Astrocyte (in vitro differentiated cells and primary cell): ENCODE data around the gene SPPL2C. TPM values are rescaled to one million over a fixed set of nuclear protein-coding genes. Genes with fewer than 3 reads are reported as not detected.

ENCODE experiments used
- DNase-seq: peaks from one replicate; pipeline ENCODE4 v3.0.0-alpha.2; 2010; ENCODE audit warnings: low read depth
- FAIRE-seq: peaks from 2 replicates; lab custom pipeline; 2011; peaks lifted over from hg19 to GRCh38; lab: Jason Lieb, UNC
- H2AFZ ChIP-seq: 2 replicates; pipeline ENCODE4 v1.6.0; 2012; ENCODE audit warnings: low read depth, low read length, inconsistent platforms
- H3K27ac ChIP-seq: 2 replicates; pipeline ENCODE4 v1.5.1; 2011; ENCODE audit warnings: low read depth, low read length, inconsistent platforms
- H3K27me3 ChIP-seq: 2 replicates; pipeline ENCODE4 v1.6.0; 2011; ENCODE audit warnings: low read length, inconsistent platforms; ENCODE audit not compliant: insufficient read depth
- H3K36me3 ChIP-seq: 2 replicates; pipeline ENCODE4 v1.5.1; 2011; ENCODE audit warnings: low read length, inconsistent platforms; ENCODE audit not compliant: insufficient read depth
- H3K4me1 ChIP-seq: 2 replicates; pipeline ENCODE4 v1.5.1; 2011; ENCODE audit warnings: low read length, inconsistent platforms; ENCODE audit not compliant: insufficient read depth
- H3K4me2 ChIP-seq: 2 replicates; pipeline ENCODE4 v1.6.0; 2012; ENCODE audit warnings: low read length, inconsistent platforms
- H3K4me3 ChIP-seq: 2 replicates; pipeline ENCODE4 v1.5.1; 2011; ENCODE audit warnings: low read depth, mild to moderate bottlenecking, low read length, inconsistent platforms; ENCODE audit not compliant: insufficient read depth
- H3K79me2 ChIP-seq: 2 replicates; pipeline ENCODE4 v1.6.0; 2012; ENCODE audit warnings: mild to moderate bottlenecking, low read length, inconsistent platforms; ENCODE audit not compliant: insufficient read depth
- H3K9ac ChIP-seq: 2 replicates; pipeline ENCODE4 v1.6.0; 2012; ENCODE audit warnings: mild to moderate bottlenecking, low read length, inconsistent platforms
- H3K9me3 ChIP-seq: 2 replicates; pipeline ENCODE4 v1.5.1; 2012; ENCODE audit warnings: low read depth, mild to moderate bottlenecking, low read length, inconsistent platforms; ENCODE audit not compliant: insufficient read depth
- H4K20me1 ChIP-seq: 2 replicates; pipeline ENCODE4 v1.6.0; 2012; ENCODE audit warnings: low read length, inconsistent platforms; ENCODE audit not compliant: insufficient read depth
- H3K27ac Mint-ChIP-seq: one replicate; pipeline ENCODE4 v1.8.0; 2021; ENCODE audit warnings: mild to moderate bottlenecking, mixed read lengths; ENCODE audit not compliant: unreplicated experiment
- H3K27me3 Mint-ChIP-seq: one replicate; pipeline ENCODE4 v1.8.0; 2021; ENCODE audit warnings: low read depth, mixed read lengths; ENCODE audit not compliant: unreplicated experiment
- H3K36me3 Mint-ChIP-seq: one replicate; pipeline ENCODE4 v1.8.0; 2021; ENCODE audit warnings: low read depth, mixed read lengths; ENCODE audit not compliant: unreplicated experiment
- H3K4me1 Mint-ChIP-seq: one replicate; pipeline ENCODE4 v1.8.0; 2021; ENCODE audit warnings: low read depth, mixed read lengths; ENCODE audit not compliant: unreplicated experiment
- H3K4me3 Mint-ChIP-seq: one replicate; pipeline ENCODE4 v1.8.0; 2021; ENCODE audit warnings: mild to moderate bottlenecking, moderate library complexity, mixed read lengths; ENCODE audit not compliant: unreplicated experiment
- H3K9me3 Mint-ChIP-seq: one replicate; pipeline ENCODE4 v1.8.0; 2021; ENCODE audit warnings: mild to moderate bottlenecking, mixed read lengths; ENCODE audit not compliant: unreplicated experiment
- EZH2 ChIP-seq: IDR thresholded peaks from 2 replicates; pipeline ENCODE4 v1.6.1; 2012; ENCODE audit warnings: mild to moderate bottlenecking, low read length, inconsistent platforms; ENCODE audit not compliant: insufficient read depth
- total RNA-seq: library from RNA; stranded (reverse); gene quantifications from 2 replicates; pipeline ENCODE4 v1.2.1, GENCODE V29; 2021
- TF ChIP-seq, protein P1 (sequence below): IDR thresholded peaks from 2 replicates; pipeline ENCODE4 v1.5.1; 2011; ENCODE audit warnings: low read depth, mild to moderate bottlenecking, inconsistent platforms, low read length, moderate library complexity; ENCODE audit not compliant: insufficient read depth

Gene SPPL2C
- total RNA-seq, 1 donor from 2014 or later, result not detected

DNA sequence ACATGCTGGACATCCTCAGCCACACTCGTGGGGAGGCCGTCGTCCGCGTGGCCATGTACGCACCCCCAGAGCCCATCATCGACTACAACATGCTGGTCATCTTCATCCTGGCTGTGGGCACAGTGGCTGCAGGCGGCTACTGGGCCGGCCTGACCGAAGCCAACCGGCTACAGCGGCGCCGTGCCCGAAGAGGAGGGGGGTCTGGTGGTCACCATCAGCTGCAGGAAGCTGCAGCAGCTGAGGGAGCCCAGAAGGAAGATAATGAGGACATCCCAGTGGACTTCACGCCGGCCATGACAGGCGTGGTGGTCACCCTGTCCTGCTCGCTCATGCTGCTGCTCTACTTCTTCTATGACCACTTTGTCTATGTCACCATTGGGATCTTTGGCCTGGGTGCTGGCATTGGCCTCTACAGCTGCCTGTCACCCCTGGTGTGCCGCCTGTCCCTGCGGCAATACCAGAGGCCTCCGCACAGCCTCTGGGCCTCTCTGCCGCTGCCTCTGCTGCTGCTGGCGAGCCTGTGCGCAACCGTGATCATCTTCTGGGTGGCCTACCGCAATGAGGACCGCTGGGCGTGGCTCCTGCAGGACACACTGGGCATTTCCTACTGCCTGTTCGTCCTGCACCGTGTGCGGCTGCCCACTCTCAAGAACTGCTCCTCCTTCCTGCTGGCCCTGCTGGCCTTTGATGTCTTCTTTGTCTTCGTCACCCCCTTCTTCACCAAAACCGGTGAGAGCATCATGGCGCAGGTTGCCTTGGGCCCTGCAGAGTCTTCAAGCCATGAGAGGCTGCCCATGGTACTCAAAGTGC, 900 bp downstream of the SPPL2C start:
- no peak overlapping the region for H3K27ac ChIP-seq
- TF ChIP-seq, protein P1, sequence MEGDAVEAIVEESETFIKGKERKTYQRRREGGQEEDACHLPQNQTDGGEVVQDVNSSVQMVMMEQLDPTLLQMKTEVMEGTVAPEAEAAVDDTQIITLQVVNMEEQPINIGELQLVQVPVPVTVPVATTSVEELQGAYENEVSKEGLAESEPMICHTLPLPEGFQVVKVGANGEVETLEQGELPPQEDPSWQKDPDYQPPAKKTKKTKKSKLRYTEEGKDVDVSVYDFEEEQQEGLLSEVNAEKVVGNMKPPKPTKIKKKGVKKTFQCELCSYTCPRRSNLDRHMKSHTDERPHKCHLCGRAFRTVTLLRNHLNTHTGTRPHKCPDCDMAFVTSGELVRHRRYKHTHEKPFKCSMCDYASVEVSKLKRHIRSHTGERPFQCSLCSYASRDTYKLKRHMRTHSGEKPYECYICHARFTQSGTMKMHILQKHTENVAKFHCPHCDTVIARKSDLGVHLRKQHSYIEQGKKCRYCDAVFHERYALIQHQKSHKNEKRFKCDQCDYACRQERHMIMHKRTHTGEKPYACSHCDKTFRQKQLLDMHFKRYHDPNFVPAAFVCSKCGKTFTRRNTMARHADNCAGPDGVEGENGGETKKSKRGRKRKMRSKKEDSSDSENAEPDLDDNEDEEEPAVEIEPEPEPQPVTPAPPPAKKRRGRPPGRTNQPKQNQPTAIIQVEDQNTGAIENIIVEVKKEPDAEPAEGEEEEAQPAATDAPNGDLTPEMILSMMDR, result no peak
- TF ChIP-seq EZH2, result no peak
- H3K9me3 ChIP-seq, result no peaks in the 10 kb centered on the region
- H3K4me3 ChIP-seq, result no peak overlapping the region
- no peak for FAIRE-seq
- H4K20me1 ChIP-seq, result no peaks in the 10 kb centered on the region
- H3K4me2 ChIP-seq, result no peak overlapping the region
- Mint-ChIP-seq H3K27me3 (peaks cover 56% of the 10 kb centered on the region), H3K9me3 (no peaks in the 10 kb centered on the region), H3K4me1 (no peaks in the 10 kb centered on the region), H3K36me3 (peaks cover 1% of the 10 kb centered on the region), H3K27ac (no peak overlapping the region), H3K4me3 (no peak overlapping the region)
- H3K9ac ChIP-seq, result no peak overlapping the region
- no peak overlapping the region for H2AFZ ChIP-seq
- no peaks in the 10 kb centered on the region for H3K27me3 ChIP-seq
- no peaks in the 10 kb centered on the region for H3K79me2 ChIP-seq
- no peak for DNase-seq
- no peaks in the 10 kb centered on the region for H3K36me3 ChIP-seq
- H3K4me1 ChIP-seq, result no peaks in the 10 kb centered on the region

DNA sequence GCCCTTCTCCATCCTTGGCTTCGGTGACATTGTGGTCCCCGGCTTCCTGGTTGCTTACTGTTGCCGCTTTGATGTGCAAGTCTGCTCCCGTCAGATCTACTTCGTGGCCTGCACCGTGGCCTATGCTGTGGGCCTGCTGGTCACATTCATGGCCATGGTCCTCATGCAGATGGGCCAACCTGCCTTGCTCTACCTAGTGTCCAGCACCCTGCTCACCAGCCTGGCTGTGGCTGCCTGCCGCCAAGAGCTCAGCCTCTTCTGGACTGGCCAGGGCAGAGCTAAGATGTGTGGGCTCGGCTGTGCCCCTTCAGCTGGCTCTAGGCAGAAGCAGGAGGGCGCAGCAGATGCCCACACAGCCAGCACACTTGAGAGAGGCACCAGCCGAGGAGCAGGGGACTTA, 1.5 kb downstream of the SPPL2C start:
- H3K36me3 ChIP-seq, result no peaks in the 10 kb centered on the region
- Mint-ChIP-seq H3K27ac (no peak overlapping the region), H3K4me1 (no peaks in the 10 kb centered on the region), H3K27me3 (peaks cover 60% of the 10 kb centered on the region), H3K36me3 (peaks cover 1% of the 10 kb centered on the region), H3K9me3 (no peaks in the 10 kb centered on the region), H3K4me3 (no peak overlapping the region)
- TF ChIP-seq EZH2, result no peak
- TF ChIP-seq, protein P1, result no peak
- no peak overlapping the region for H3K4me3 ChIP-seq
- H3K79me2 ChIP-seq, result no peaks in the 10 kb centered on the region
- no peak overlapping the region for H3K4me2 ChIP-seq
- H4K20me1 ChIP-seq, result no peaks in the 10 kb centered on the region
- H3K27ac ChIP-seq, result no peak overlapping the region
- DNase-seq (no peak), FAIRE-seq (no peak)
- no peaks in the 10 kb centered on the region for H3K27me3 ChIP-seq
- no peak overlapping the region for H3K9ac ChIP-seq
- H3K4me1 ChIP-seq, result no peaks in the 10 kb centered on the region
- H2AFZ ChIP-seq, result no peak overlapping the region
- H3K9me3 ChIP-seq, result no peaks in the 10 kb centered on the region

DNA sequence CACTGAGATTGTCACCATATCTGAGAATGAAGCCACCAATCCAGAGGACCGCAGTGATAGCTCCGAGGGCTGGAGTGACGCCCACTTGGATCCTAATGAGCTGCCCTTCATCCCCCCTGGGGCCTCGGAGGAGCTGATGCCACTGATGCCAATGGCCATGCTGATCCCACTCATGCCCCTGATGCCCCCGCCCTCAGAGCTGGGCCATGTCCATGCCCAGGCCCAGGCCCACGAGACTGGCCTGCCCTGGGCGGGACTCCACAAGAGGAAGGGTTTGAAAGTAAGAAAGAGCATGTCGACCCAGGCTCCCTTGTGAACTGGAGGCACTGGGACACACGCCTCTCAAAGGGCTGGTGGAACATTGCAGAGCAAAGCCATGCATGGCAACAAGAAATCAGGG, 2.0 kb downstream of the SPPL2C start:
- peaks cover 60% of the 10 kb centered on the region for H3K27me3 Mint-ChIP-seq
- Histone ChIP-seq H3K4me1 (no peaks in the 10 kb centered on the region), H3K36me3 (no peaks in the 10 kb centered on the region), H4K20me1 (no peaks in the 10 kb centered on the region), H3K27me3 (no peaks in the 10 kb centered on the region), H2AFZ (no peak overlapping the region), H3K9ac (no peak overlapping the region), H3K4me3 (no peak overlapping the region), H3K4me2 (no peak overlapping the region), H3K79me2 (no peaks in the 10 kb centered on the region), H3K27ac (no peak overlapping the region), H3K9me3 (no peaks in the 10 kb centered on the region)
- no peaks in the 10 kb centered on the region for H3K4me1 Mint-ChIP-seq
- no peak overlapping the region for H3K27ac Mint-ChIP-seq
- DNase-seq (no peak), FAIRE-seq (no peak)
- no peaks in the 10 kb centered on the region for H3K9me3 Mint-ChIP-seq
- H3K36me3 Mint-ChIP-seq, result peaks cover 1% of the 10 kb centered on the region
- TF ChIP-seq, protein P1, result no peak
- no peak for TF ChIP-seq EZH2
- no peak overlapping the region for H3K4me3 Mint-ChIP-seq
